Measurements from ENCODE around the gene PRAMEF15. TPM values are rescaled to one million over a fixed set of nuclear protein-coding genes. Genes with fewer than 3 reads are reported as not detected.
"Not testable (repeated sequence)": the region's sequence is repeated elsewhere in the genome, so short reads cannot be mapped to it uniquely, and the experiment has no call there.

PRAMEF15 gene
- total RNA-seq, result not detected
- long read RNA-seq, donor 1, result 0 reads
- long read RNA-seq, donor 2, result 0 reads

DNA sequence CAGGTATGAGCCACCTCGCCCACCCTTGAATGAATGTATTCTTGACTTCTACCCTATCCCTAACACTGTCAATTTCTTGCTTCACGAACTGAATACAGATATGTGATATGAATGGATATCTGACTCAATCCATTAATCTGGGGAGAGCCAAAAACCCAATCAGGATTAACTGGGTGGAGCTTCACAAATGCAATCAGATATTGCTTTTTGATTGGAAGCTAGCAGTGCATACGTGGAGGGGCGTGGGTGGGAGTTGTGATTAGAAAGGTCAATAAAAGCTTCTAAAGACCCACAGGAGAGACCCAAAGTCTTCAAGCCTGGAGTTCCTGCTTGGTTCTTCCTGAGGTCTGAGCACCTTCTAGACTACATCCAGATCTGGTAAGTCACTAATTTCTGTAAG is at the start of gene PRAMEF15:
Gene PRAMEF15 (plus strand): TSS at position 301 of the 400 bp plus-strand sequence. CDS start 2,827 bp downstream, outside the sequence.
- DNase-seq (ENCODE audit: low spot score); intact Hi-C loops (cut with DNase I): not testable (repeated sequence)

DNA sequence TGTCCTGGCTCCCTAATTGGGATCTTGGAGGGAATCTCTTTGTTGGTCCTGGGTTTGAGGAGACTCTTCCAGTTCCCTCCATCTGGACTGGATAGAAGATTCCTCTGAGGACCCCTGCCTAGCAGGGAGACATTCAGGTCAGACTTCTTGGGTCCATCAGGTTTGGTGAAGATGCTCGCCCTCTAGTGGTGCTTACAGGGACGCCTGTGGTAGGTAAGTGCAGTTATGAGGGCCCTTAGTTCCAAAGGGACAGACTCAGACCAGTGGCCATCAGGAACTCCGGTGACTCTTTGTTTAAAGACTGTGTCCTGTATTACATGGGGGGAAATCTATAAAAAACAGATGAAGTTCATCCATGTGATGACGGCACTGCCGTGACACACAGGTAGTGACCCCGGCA is 38.4 kb upstream of the PRAMEF15 start:
- intact Hi-C loops (cut with DNase I); DNase-seq (ENCODE audit: low spot score): not testable (repeated sequence)

DNA sequence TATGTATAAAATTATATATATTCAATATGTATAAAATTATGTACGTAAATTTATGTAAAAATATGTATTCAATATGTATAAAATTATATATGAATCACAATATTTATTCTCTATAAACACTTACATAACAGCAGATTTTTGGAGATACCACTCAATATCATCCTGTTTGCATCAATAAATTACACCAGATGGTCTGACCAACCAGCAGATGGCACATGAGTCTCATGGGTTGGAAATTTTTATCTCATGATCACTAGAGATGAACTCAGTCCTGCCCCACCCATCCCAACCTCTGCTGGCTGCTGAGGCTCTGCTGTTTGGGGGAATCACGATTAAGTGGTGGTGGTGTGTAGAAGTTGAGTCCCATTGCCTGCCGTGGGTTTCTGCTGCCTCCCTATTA is 35.8 kb upstream of the PRAMEF15 start:
- intact Hi-C loops (cut with DNase I); DNase-seq (ENCODE audit: low spot score): not testable (repeated sequence)

DNA sequence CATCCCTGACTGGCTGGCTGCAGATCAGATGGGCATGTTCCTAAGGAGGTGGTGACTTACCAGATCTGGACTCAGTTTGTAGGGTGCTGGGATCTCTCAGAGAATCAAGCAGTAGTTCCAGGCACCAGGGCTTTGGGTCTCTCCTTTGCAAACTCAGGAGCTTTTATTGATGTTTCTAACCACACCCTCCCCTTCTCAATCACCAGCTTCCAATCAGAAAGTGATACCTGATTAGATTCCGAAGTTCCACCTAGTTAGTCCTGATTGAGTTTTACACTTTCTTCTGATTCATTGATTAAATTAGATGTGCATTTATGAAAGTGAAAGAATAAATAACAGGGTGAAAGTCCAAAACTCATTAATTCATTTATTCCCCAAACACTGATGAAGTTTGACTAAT is 30.3 kb upstream of the PRAMEF15 start, which contains the start of gene PRAMEF8:
Gene PRAMEF8 (minus strand): TSS at position 101 of the 400 bp plus-strand sequence. CDS start 1,046 bp downstream, outside the sequence.
- intact Hi-C loops (cut with DNase I); DNase-seq (ENCODE audit: low spot score): not testable (repeated sequence)

DNA sequence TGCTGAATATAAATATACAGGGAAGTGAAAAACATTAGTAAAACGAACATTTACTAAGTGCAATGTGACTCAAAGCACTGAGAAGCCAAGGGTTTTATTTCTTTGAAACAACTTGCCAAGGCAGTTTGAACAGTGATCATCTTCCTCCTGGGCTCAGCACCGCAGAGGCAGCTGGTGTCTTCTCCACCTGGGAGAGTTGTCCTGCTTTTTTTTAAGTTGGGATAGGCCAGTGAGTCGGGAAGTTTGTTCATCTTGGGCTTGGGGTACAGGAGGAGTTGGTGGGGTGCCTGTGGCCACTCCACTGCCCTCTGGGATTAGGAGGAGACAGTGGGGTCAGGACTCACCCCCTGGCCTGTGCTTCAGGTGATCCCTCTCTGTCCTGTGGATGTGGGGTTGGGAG is 26.4 kb upstream of the PRAMEF15 start:
- intact Hi-C loops (cut with DNase I); DNase-seq (ENCODE audit: low spot score): not testable (repeated sequence)

DNA sequence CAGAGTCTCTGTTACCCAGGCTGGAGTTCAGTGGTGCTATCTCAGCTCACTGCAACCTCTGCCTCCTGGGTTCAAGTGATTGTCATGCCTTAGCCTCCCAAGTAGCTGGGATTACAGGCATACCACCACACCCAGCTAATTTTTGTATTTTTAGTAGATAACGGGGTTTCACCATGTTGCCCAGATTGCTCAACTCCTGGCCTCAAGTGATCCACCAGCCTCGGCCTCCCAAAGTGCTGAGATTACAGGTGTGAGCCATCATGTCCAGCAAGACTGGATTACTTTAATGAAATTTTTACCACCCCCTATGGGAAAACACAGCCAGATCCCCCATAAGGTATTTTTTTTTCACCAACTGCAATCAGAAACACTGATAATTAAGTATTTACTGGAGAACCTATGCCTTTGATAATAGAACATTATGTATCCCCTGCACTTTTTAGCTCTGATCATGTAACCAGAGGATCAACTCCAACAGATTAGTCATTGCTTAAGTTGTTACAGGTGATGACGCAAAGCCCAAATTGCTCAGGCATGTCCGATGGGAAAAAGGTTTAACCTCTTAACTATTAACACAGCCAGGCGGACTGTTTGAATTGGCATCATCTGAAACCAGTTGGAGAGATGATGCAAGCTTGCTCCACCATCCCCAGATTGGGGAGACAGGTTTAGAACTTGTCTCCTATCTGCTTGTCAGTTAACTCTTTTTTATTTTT is 18.0 kb upstream of the PRAMEF15 start:
- DNase-seq (ENCODE audit: low spot score); intact Hi-C loops (cut with DNase I): not testable (repeated sequence)

DNA sequence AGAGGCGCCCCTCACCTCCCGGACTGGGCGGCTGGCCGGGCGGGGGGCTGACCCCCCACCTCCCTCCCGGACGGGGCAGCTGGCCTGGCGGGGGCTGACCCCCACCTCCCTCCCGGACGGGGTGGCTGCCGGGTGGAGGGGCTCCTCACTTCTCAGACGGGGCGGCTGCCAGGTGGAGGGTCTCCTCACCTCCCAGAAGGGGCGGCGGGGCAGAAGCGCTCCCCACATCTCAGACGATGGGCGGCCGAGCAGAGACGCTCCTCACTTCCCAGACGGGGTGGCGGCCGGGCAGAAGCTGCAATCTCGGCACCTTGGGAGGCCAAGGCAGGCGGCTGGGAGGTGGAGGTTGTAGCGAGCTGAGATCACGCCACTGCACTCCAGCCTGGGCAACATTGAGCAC is 16.7 kb upstream of the PRAMEF15 start:
- intact Hi-C loops (cut with DNase I); DNase-seq (ENCODE audit: low spot score): not testable (repeated sequence)

DNA sequence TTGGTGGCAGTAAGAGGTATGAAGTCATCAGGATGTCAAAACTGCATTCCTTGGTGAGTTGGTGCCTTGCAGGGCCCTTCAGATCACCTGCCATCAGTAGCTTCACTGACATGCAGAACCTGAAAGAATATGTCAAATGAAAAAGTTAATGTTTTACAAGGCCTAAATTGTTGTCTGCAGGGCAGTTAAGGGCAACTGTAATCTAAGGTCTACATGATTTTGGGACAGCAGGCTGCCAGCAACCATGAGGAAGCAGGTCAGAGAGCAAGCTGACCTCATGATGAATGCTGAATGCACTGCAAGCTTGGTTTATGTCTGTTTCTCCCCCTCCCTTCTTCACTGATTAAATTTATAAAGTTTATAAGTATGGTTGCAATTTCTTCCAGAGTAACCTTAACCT is 13.2 kb upstream of the PRAMEF15 start:
- intact Hi-C loops (cut with DNase I); DNase-seq (ENCODE audit: low spot score): not testable (repeated sequence)

DNA sequence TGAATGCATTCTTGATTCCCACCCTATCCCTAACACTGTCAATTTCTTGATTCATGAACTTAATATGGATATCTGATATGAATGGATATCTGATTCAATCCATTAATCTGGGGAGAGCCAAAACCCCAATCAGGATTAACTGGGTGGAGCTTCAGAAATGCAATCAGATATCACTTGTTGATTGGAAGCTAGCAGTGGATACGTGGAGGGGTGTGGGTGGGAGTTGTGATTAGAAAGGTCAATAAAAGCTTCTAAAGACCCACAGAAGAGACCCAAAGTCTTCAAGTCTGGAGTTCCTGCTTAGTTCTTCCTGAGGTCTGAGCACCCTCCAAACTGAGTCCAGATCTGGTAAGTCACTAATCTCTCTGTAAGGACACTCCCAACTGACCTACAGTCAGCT is 12.1 kb upstream of the PRAMEF15 start, which contains the start of gene PRAMEF33:
Gene PRAMEF33 (plus strand): TSS at position 301 of the 400 bp plus-strand sequence. CDS start 2,416 bp downstream, outside the sequence.
- intact Hi-C loops (cut with DNase I); DNase-seq (ENCODE audit: low spot score): not testable (repeated sequence)

DNA sequence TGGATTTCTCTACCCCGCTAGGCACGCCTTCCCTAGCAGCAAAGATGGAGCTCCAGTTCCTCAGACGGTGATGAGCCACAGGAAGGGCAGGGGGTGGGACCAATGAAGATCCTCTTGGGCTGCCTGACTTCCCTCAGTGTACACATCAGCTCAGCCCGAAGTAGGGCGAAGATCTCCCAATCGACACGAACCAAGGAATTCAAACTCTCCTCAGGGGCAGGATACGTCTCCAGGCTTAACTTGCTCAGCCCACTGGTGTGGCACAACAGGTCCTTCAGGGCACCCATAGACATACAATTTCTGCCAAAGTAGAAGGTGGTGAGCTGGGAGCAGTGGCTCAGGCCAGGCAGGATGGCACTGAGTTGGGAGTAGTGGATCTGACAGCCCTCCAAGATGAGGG is 27.1 kb downstream of the PRAMEF15 start:
- DNase-seq (ENCODE audit: low spot score); intact Hi-C loops (cut with DNase I): not testable (repeated sequence)

DNA sequence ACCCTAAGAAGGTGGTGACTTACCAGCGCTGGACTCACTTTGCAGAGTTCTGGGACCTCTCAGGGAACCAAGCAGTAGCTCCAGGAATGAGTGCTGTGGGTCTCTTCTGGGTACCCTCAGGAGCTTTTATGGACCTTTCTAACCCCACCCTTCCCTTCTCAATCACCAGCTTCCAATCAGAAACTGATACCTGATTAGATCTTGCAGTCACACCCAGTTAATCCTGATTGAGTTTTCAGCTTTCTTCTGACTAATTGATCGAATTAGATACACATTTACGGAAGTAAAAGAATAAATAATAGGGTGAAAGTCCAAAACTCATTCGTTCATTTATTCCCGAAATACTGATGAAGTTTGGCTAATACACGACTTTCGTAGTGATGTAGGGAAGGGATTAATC is 31.7 kb downstream of the PRAMEF15 start, which contains the start of gene PRAMEF14:
Gene PRAMEF14 (minus strand): TSS at position 101 of the 400 bp plus-strand sequence. CDS start 1,820 bp downstream, outside the sequence.
- DNase-seq (ENCODE audit: low spot score); intact Hi-C loops (cut with DNase I): not testable (repeated sequence)

DNA sequence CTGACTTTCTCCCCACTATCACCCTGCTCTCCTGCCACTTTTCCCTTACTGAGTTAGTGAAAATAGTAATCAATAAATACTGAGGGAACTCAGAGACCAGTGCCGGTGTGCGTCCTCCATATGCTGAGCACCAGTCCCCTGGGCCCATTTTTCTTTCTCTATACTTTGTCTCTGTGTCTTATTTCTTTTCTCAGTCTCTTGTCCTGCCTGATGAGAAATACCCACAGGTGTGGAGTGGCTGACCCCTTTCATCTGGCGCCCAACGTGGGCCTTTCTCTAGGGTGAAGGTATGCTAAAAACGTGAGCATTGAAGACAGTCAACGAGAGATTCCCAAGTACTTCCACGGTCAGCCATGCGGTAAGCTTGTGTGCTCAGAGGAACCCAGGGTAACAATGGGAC is 38.1 kb downstream of the PRAMEF15 start:
- intact Hi-C loops (cut with DNase I); DNase-seq (ENCODE audit: low spot score): not testable (repeated sequence)

DNA sequence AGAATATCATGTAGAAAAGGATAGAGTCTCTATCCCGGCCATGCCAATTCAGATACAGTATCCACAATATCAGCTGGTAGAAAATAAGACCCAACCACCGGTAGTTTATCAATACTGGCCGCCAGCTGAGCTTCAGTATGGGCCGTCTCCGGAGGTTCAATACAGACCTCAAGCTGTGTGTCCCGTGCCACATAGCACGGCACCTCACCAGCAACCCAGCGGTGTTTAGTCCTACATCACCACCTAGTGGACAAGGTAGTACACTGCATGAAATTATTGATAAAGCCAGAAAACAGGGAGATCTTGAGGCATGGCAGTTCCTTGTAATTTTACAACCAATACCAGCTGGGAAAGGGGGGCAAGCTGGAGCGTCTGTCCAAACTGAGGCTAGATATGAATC is 39.1 kb downstream of the PRAMEF15 start:
- intact Hi-C loops (cut with DNase I); DNase-seq (ENCODE audit: low spot score): not testable (repeated sequence)

DNA sequence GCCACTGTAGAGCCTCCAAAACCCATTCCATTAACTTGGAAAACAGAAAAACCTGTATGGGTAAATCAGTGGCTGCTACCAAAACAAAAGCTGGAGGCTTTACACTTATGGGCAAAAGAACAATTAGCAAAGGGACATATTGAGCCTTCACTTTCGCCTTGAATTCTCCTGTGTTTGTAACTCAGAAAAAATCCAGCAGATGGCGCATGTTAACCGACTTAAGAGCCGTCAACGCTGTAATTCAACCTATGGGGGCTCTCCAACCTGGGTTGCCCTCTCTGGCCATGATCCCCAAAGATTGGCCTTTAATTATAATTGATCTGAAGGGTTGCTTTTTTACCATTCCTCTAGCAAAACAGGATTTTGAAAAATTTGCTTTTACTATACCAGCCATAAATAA is 41.4 kb downstream of the PRAMEF15 start:
- intact Hi-C loops (cut with DNase I); DNase-seq (ENCODE audit: low spot score): not testable (repeated sequence)

DNA sequence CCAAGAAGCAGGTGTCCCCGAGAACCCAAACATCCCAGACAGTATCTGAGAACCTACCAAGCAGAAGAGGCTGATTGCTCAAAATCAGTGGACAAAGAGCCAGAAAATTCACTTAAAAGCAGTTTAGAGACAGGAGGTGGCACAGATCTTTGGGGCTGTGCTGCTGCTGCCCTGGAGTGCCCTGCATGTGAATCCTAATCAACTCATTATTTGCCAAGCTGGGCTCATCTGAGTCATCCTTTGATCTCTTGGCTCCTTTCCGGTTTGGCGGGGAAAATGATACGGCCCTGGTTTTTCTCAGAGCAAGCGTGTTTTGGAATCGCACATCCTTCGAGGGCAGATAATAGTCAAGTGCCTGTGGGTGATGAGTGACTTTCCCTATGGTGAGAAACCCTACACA is 47.0 kb downstream of the PRAMEF15 start:
- DNase-seq (ENCODE audit: low spot score); intact Hi-C loops (cut with DNase I): not testable (repeated sequence)

DNA sequence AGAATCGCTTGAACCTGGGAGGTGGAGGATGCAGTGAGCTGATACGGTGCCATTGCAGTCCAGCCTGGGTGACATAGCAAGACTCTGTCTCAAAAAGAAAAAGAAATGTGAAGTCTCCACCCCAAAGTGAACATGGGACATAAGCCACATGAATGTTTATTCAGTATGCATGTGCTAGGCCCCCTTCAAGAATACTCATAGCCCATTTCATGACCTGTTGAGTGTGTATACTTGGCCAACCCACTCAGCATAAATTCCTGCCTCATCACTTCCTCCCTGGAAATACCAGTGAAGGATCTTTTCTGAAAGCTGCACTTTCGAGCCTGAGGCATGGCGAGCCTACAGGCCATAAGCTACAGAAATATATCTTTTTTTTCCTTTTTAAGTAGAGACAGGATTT is 49.5 kb downstream of the PRAMEF15 start:
- intact Hi-C loops (cut with DNase I); DNase-seq (ENCODE audit: low spot score): not testable (repeated sequence)

DNA sequence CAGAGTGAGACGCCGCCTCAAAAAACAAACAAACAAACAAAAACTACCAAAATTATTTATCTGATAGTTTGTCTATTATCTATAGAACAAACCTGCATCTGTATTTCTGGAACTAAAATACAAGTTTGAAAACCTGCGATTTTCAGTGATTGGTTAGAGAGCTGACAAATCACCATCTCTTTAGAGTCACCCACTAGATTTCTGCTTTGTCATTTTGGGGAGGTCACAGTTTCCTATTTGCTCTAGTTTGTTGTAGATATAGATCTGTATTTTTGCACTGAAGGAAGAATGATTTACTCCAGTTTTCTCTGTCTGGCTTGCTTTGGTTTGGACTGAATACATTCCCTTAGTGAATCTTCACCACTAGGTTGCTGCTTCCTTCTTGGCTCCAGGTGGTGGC is 51.2 kb downstream of the PRAMEF15 start:
- DNase-seq (ENCODE audit: low spot score); intact Hi-C loops (cut with DNase I): not testable (repeated sequence)

DNA sequence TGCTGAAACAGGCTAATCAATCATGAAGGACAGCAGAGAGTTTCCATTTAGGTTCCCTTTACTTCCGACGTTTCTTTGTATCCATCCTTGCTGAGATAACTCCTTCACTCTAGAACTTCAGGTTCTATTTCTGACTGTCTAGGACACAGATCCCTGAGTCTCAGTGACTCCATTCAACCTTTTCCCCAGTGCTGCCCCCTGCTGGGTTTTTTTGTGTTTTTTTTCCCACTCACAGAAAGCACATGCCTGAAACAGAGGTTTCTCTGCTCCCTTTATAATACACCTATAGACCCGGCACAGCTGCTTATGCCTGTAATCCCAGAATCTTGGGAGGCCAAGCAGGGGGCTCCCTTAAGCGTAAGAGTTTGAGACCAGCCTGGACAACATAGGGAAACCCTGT is 53.2 kb downstream of the PRAMEF15 start:
- intact Hi-C loops (cut with DNase I); DNase-seq (ENCODE audit: low spot score): not testable (repeated sequence)

Data from posterior vena cava (tissue), 2 donors.